ENCODE measurements around the gene ENTPD8.
"Not testable (repeated sequence)": the region's sequence is repeated elsewhere in the genome, so short reads cannot be mapped to it uniquely, and the experiment has no call there.

ENTPD8 gene

DNA sequence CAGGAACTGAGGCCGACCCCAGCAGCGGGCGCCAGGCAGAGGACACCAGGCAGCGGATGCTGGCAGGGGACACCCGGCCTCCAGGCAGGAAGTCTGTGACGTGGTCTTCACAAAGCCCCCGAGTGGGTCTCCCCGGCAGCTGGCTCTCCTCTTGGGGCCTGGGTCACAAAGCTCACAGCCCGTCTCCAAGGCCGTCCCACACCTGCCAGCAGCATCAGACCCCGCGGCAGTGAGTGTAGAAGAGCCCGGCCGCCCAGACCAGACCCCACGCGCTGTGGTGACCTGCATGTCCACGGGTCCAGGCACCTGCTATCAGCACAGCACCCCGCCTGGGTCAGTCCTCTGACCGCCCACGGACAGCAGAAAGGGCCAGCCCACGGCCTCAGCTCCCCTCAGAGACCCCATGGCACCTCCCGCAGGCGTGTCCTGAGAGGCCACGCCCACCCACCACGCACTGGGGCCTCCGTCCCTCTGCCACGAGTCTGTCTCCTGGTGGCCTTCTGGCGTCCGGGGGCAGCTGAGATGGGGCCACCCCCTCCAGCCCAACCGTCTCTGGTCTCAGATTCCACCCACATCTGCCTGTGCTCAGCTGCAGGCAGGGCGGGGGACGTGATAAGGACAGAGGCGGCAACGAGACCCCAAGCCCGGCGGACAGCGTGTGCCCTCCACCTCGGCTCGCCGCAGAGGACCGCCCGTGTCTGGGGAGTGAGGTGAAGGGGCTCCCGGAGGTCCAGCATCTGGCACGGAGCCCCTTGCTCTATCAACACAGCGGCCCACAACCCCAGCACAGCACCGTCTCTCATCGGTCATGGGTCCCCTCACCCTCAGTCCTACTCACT lies 52.3 kb downstream of the ENTPD8 start:
- Histone ChIP-seq H3K36me3 (ENCODE audit: control insufficient read depth in 1 of 2, insufficient read depth in 2 of 2, low read length in 2 of 2) (no peaks in the 10 kb centered on the region), H3K27ac (ENCODE audit: low read length) (no peak overlapping the region), H3K9me3 (ENCODE audit: control insufficient read depth in 1 of 2, low read length in 2 of 2) (no peaks in the 10 kb centered on the region)

DNA sequence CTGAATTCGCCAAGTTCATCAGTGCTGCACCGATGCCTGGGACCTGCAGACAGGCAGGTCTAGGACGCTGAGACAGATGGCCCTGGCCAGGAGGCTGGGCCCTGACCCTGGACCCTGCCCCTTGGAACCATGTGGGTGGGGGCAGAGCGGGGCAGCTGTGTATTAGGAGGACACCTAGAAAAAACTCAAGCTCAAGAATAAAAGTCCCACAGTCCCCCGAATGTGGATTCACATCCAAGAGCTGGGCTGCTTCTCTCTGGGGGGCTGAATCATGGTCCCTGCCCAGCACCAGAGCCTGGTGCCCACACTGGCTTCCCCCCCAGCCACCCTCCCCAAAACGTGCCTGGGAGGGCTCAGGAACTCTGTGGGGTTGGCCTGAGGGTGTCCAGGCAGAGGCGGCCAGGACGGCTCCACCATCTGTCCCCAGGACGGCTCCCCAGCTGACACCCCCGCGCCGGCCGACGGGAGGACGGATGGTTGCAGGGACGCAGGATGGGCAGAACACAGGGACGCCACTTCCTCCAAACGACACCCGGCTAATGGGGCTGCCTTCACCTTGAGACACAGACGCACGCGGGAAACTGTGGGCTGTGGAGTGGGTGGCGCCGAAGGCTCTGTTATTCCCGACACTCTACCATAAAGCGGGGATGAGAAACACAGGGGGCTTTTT lies 53.1 kb downstream of the ENTPD8 start:
- Histone ChIP-seq H3K27ac (ENCODE audit: low read length) (no peak overlapping the region), H3K9me3 (ENCODE audit: control insufficient read depth in 1 of 2, low read length in 2 of 2) (no peaks in the 10 kb centered on the region), H3K27me3 (ENCODE audit: low read depth, low read length) (no peaks in the 10 kb centered on the region), H3K4me3 (ENCODE audit: low read depth in 1 of 2, low read length in 2 of 2) (no peak overlapping the region), H3K36me3 (ENCODE audit: control insufficient read depth in 1 of 2, insufficient read depth in 2 of 2, low read length in 2 of 2) (no peaks in the 10 kb centered on the region), H3K4me1 (ENCODE audit: control insufficient read depth in 1 of 2, insufficient read depth in 2 of 2, low read length in 2 of 2) (no peaks in the 10 kb centered on the region)

More for the DNA sequence above, 52.3 kb downstream of the ENTPD8 start:
- Histone ChIP-seq H3K27me3 (ENCODE audit: low read depth, low read length) (no peaks in the 10 kb centered on the region), H3K4me3 (ENCODE audit: low read depth in 1 of 2, low read length in 2 of 2) (no peak overlapping the region), H3K4me1 (ENCODE audit: control insufficient read depth in 1 of 2, insufficient read depth in 2 of 2, low read length in 2 of 2) (no peaks in the 10 kb centered on the region)

DNA sequence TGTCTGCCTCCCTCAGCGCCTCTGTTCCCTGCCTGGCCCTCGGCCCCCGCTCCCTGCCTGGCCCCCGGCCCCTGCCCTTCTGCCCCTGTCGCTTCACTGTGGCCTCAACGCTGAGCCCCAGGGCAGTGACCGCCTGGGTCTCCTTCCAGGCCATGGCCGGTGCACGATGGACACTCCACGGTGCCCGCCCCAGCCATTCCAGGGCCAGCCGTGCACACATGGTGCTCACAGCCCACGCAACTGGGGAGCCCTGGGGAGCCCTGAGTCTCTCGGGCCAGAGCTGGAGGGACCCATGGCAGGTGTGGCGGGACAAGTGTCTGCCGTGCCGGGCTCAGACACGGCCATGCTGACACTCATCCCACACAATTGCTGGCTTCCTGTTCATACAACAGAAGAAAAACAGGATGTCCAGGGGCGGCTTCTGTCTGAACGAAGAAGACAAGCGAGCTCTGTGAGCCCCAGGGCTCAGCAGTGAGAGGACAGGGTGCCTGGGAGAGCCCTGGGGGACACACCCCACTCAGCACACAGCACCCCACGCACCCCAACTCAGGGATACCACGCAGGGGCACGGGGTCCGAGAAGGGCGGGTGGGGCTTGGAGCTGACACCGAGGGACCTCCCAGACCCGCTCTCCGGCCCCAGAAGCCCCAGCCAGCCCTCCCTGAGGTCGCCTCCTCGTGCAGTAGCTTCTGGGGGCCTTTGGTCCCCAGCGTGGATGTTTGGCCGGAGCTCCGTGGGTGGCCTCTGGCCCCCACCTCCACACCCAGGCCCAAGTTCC lies 53.9 kb downstream of the ENTPD8 start:
- no peaks in the 10 kb centered on the region for H3K9me3 ChIP-seq (ENCODE audit: control insufficient read depth in 1 of 2, low read length in 2 of 2)
- no peaks in the 10 kb centered on the region for H3K4me1 ChIP-seq (ENCODE audit: control insufficient read depth in 1 of 2, insufficient read depth in 2 of 2, low read length in 2 of 2)
- H3K27ac ChIP-seq (ENCODE audit: low read length) = no peak overlapping the region
- no peaks in the 10 kb centered on the region for H3K36me3 ChIP-seq (ENCODE audit: control insufficient read depth in 1 of 2, insufficient read depth in 2 of 2, low read length in 2 of 2)
- H3K27me3 ChIP-seq (ENCODE audit: low read depth, low read length) = no peaks in the 10 kb centered on the region
- H3K4me3 ChIP-seq (ENCODE audit: low read depth in 1 of 2, low read length in 2 of 2) = no peak overlapping the region

DNA sequence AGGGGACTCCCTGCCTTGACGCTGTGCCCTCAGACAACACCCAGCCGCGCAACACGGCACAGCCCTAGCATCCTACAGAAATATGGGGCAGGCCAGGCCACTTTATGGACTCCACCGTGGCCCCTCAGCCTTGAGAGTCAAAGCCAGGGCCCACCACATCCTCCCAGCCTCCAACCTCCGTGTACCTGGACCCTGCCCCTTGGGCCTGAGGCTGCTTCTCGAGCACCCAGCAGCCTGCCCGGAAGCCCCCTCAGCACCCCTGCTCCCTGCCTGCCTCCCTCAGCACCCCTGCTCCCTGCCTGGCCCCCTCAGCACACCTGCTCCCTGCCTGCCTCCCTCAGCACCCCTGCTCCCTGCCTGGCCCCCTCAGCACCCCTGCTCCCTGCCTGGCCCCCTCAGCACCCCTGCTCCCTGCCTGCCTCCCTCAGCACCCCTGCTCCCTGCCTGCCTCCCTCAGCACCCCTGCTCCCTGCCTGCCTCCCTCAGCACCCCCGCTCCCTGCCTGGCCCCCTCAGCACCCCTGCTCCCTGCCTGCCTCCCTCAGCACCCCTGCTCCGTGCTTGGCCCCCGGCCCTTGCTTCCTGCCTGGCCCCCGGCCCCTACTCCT lies 54.5 kb downstream of the ENTPD8 start:
- not testable (repeated sequence) for H3K9me3 ChIP-seq (ENCODE audit: control insufficient read depth in 1 of 2, low read length in 2 of 2); H3K27me3 ChIP-seq (ENCODE audit: low read depth, low read length); H3K27ac ChIP-seq (ENCODE audit: low read length); H3K4me3 ChIP-seq (ENCODE audit: low read depth in 1 of 2, low read length in 2 of 2); H3K36me3 ChIP-seq (ENCODE audit: control insufficient read depth in 1 of 2, insufficient read depth in 2 of 2, low read length in 2 of 2); H3K4me1 ChIP-seq (ENCODE audit: control insufficient read depth in 1 of 2, insufficient read depth in 2 of 2, low read length in 2 of 2)

DNA sequence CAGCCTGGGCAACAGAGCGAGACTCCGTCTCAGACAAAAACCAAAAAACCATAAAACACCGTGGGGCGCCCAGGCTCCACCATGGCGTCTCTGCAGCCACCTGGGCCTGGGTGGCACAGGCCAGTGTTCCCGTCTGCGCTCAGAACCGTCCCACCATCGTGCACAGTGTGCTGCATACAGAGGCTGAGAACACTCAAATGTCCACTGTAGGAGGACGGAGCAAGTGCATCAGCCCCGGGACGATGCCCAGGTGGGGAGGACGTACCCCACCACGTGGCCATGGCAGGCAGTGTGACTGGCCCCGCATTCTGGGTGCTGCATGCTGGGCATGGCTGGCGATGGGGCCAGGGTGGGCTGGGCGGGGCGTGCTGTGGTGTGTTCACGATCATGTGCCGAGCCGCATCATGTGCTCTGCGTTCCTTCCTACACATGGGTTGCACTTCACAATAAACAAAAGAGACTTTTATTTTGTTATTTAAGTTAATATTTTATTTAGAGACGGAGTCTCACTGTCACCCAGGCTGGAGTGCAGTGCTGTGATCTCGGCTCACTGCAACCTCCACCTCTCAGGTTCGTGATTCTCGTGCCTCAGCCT lies 56.0 kb downstream of the ENTPD8 start:
- H3K27ac ChIP-seq (ENCODE audit: low read length) = no peak overlapping the region
- H3K4me1 ChIP-seq (ENCODE audit: control insufficient read depth in 1 of 2, insufficient read depth in 2 of 2, low read length in 2 of 2) = no peaks in the 10 kb centered on the region
- H3K27me3 ChIP-seq (ENCODE audit: low read depth, low read length) = no peaks in the 10 kb centered on the region
- no peaks in the 10 kb centered on the region for H3K9me3 ChIP-seq (ENCODE audit: control insufficient read depth in 1 of 2, low read length in 2 of 2)
- no peak overlapping the region for H3K4me3 ChIP-seq (ENCODE audit: low read depth in 1 of 2, low read length in 2 of 2)
- no peaks in the 10 kb centered on the region for H3K36me3 ChIP-seq (ENCODE audit: control insufficient read depth in 1 of 2, insufficient read depth in 2 of 2, low read length in 2 of 2)
